ENCODE results near the gene DLGAP4.

DNA sequence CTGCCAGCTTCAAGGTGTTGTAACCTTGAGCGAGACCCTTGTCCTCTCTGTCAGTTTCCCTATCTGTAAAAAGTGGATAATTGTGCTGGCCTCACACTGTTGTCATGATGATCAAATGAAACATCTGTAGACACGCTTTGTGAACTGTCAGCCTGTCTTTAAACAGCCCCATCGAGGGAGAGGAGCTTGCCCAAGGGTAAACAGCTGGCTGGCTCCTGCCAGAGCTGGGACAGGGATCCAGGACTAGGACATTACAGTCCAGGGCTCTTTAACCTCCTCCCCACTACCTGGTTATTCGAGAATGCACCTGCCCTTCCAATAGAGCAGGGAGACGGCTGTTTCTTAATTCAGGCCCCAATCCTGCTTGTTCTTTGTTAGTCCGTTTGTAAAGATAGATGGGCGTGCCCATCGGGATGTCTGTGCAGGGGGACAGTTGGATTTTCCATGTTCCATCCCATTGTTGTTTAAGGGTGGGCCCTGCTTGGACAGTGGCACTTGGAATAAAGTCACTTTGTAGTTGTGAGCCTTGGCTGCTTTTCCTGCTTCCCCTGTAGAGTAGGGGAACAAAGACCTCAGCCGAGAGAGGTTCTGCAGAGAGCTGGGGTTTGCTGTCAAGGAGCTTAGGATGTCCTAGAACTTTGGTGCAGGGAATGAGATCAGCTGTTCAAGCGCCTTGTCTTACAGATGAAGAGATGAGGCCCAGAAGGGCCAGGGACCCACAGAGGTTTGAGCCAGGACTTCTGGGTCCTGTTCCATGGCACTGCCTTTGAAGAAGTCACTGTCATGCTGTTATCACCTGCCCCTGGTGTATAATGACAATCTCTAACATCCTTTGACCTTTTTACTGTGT lies 157.3 kb downstream of the DLGAP4 start:
- no peak for TF ChIP-seq POLR2A (IDR thresholded peaks at IDR 0.05)
- no peak for TF ChIP-seq CTCF (IDR thresholded peaks at IDR 0.05)

Data from body of pancreas (tissue), 4 donors.